GM12878 (cell line): ENCODE measurements around the gene STBD1. TPM values are rescaled to one million over a fixed set of nuclear protein-coding genes. Genes with fewer than 3 reads are reported as not detected.

ENCODE experiments used
- ATAC-seq: fragments of 200-7000 bp; cut with Tn5 transposase; 3 replicates; pipeline ENCODE4 v1.9.1; 2020; ENCODE audit warnings: mild to moderate bottlenecking, moderate library complexity
- BruUV-seq: library from RNA; stranded (reverse); fragments of 400-500 nt; replicated peaks from 2 replicates; lab custom pipeline; 2021; lab: Mats Ljungman, UMichigan
- CTCF ChIA-PET: fragments of 300-600 bp; sonication (Branson Sonifier 250); formaldehyde crosslinking; extraction: SDS; loops from one replicate; lab custom pipeline; 2021; ENCODE audit warnings: inconsistent platforms; lab: Yijun Ruan, JAX
- POLR2A ChIA-PET: fragments of 350-600 bp; formaldehyde crosslinking; extraction: SDS; loops from one replicate; lab custom pipeline; 2021; ENCODE audit warnings: inconsistent platforms; lab: Charles Lee
- RAD21 ChIA-PET: fragments of 300-600 bp; sonication (Branson Sonifier 250); formaldehyde crosslinking; loops from one replicate; lab custom pipeline; 2023; ENCODE audit warnings: antibody characterized with exemption; ENCODE audit not compliant: unreplicated experiment; lab: Charles Lee
- SMC1A ChIA-PET: fragments of 300-600 bp; sonication (Branson Sonifier 250); formaldehyde crosslinking; loops from one replicate; lab custom pipeline; 2023; ENCODE audit not compliant: unreplicated experiment, uncharacterized antibody; lab: Charles Lee
- DNase-seq: peaks from one replicate; pipeline ENCODE4 v3.0.0-alpha.2; 2011; ENCODE audit warnings: low read depth, low spot score
- FAIRE-seq: peaks from 3 replicates; lab custom pipeline; 2011; peaks lifted over from hg19 to GRCh38; lab: Jason Lieb, UNC
- H2AFZ ChIP-seq: 2 replicates; pipeline ENCODE4 v1.6.0; 2011; ENCODE audit warnings: low read depth, low read length, control low read depth; ENCODE audit not compliant: control insufficient read depth
- H3K27ac ChIP-seq: 2 replicates; pipeline ENCODE4 v1.5.1; 2011; ENCODE audit warnings: control low read depth; ENCODE audit not compliant: control insufficient read depth, insufficient read depth
- H3K27me3 ChIP-seq, 2 experiments: replicated peaks in 1 of 2; 2 replicates each; pipeline versions ENCODE4 v1.6.0 to v1.6.1; 2011; ENCODE audit warnings: low read length in 1 of 2; ENCODE audit not compliant: control insufficient read depth in 2 of 2, insufficient read depth in 2 of 2
- H3K36me3 ChIP-seq, 2 experiments: 2 replicates each; pipeline ENCODE4 v1.5.1; 2011; ENCODE audit warnings: low read length in 1 of 2; ENCODE audit not compliant: control insufficient read depth in 2 of 2, insufficient read depth in 2 of 2
- H3K4me1 ChIP-seq: 2 replicates; pipeline ENCODE4 v1.6.1; 2011; ENCODE audit warnings: mild to moderate bottlenecking, low read length, moderate library complexity, mixed read lengths; ENCODE audit not compliant: control insufficient read depth, insufficient read depth
- H3K4me2 ChIP-seq: 2 replicates; pipeline ENCODE4 v1.6.0; 2011; ENCODE audit warnings: control low read depth; ENCODE audit not compliant: control insufficient read depth, insufficient read depth
- H3K4me3 ChIP-seq: fragments of 200-600 bp; sonication (generic); 2 replicates; pipeline ENCODE4 v1.5.1; 2016
- H3K79me2 ChIP-seq: 2 replicates; pipeline ENCODE4 v1.6.0; 2011; ENCODE audit warnings: low read length; ENCODE audit not compliant: control insufficient read depth, insufficient read depth
- H3K9ac ChIP-seq: 2 replicates; pipeline ENCODE4 v1.8.0; 2011; ENCODE audit warnings: low read length, control low read depth, mixed read lengths; ENCODE audit not compliant: control insufficient read depth, insufficient read depth
- H3K9me3 ChIP-seq: replicated peaks from 3 replicates; pipeline ENCODE4 v1.5.1; 2011; ENCODE audit warnings: mild to moderate bottlenecking, low read length; ENCODE audit not compliant: control insufficient read depth, insufficient read depth
- H4K20me1 ChIP-seq: 2 replicates; pipeline ENCODE4 v1.6.0; 2011; ENCODE audit not compliant: control insufficient read depth, insufficient read depth
- ESRRA ChIP-seq: IDR thresholded peaks from 2 replicates; pipeline ENCODE4 v1.6.1; 2012; ENCODE audit warnings: mild to moderate bottlenecking, low read length, improper control_type of control experiment
- NR2C2 ChIP-seq: IDR thresholded peaks from 2 replicates; pipeline ENCODE4 v1.6.1; 2011; ENCODE audit warnings: borderline replicate concordance, low read depth; ENCODE audit not compliant: control insufficient read depth, insufficient read length
- NR2F1 ChIP-seq: fragments of 450-650 bp; conservative IDR thresholded peaks from 2 replicates; pipeline ENCODE4 v1.6.1; 2017; ENCODE audit warnings: mild to moderate bottlenecking
- RAD21 ChIP-seq: IDR thresholded peaks from 2 replicates; pipeline ENCODE4 v1.6.1; 2011; ENCODE audit warnings: mild to moderate bottlenecking, low read depth, low read length, moderate library complexity; ENCODE audit not compliant: insufficient read depth
- SMARCA5 ChIP-seq: fragments of 450-650 bp; IDR thresholded peaks from 2 replicates; pipeline ENCODE4 v1.6.1; 2017; ENCODE audit warnings: mild to moderate bottlenecking
- SUZ12 ChIP-seq: fragments of 200-600 bp; sonication (generic); IDR thresholded peaks from one replicate; pipeline ENCODE4 v1.6.1; 2018; ENCODE audit warnings: antibody characterized with exemption, mild to moderate bottlenecking; ENCODE audit not compliant: unreplicated experiment
- WGBS: methylation state at CpG from one replicate; pipeline ENCODE4 v1.1.6; 2016; ENCODE audit warnings: low lambda C conversion rate; ENCODE audit not compliant: insufficient replicate concordance, insufficient coverage; ENCODE audit errors: missing lambda C conversion rate; 5-methylcytosine and 5-hydroxymethylcytosine counted together
- in situ Hi-C: fragments of 300-500 bp; cut with MboI; formaldehyde crosslinking; loops from 9 replicates; pipeline ENCODE4 v1.14.3; 2018; ENCODE audit warnings: mixed read lengths
- intact Hi-C: fragments of 100-400 bp; cut with micrococcal nuclease; formaldehyde crosslinking; loops from one replicate; pipeline ENCODE4 v1.14.2; 2022; ENCODE audit not compliant: unreplicated experiment
- polyA plus RNA-seq, 11 experiments: library from polyadenylated mRNA; depleted of rRNA in 4 of 11; unstranded in 6 of 11; stranded (reverse) in 5 of 11; fragments of >200 nt; fragmentation: Nextera tagmentation in 4 of 11; fragmentation: Illumina TruSeq in 1 of 11; extraction: Ambion mirVana in 4 of 11; extraction: Trizol in 1 of 11; gene quantifications; 1 replicate in 1 of 11; 2 replicates in 10 of 11; pipeline versions ENCODE4 v1.2.1 to v1.2.3, GENCODE V29; 2011 to 2016; ENCODE audit warnings: inconsistent platforms in 2 of 11, missing spikeins in 2 of 11, low read depth in 1 of 11
- total RNA-seq, 4 experiments: library from RNA; depleted of rRNA in 3 of 4; stranded (reverse); fragments of >200 nt in 3 of 4; fragmentation: Illumina TruSeq in 1 of 4; extraction: Trizol in 1 of 4; gene quantifications; 2 replicates each; pipeline versions ENCODE4 v1.2.1 to v1.2.3, GENCODE V29; 2013 to 2021
- TF ChIP-seq, protein P1 (sequence below): IDR thresholded peaks from 2 replicates; pipeline ENCODE4 v1.6.1; 2011; ENCODE audit warnings: mild to moderate bottlenecking, low read depth, low read length, moderate library complexity; ENCODE audit not compliant: insufficient replicate concordance

Gene STBD1
- total and polyA plus RNA-seq, 10 of the 15 experiments (the other 5 are each of a cell fraction or from before 2014, with no cell fraction given): 0.04 to 0.10 (median 0.05) TPM; not detected in 7

DNA sequence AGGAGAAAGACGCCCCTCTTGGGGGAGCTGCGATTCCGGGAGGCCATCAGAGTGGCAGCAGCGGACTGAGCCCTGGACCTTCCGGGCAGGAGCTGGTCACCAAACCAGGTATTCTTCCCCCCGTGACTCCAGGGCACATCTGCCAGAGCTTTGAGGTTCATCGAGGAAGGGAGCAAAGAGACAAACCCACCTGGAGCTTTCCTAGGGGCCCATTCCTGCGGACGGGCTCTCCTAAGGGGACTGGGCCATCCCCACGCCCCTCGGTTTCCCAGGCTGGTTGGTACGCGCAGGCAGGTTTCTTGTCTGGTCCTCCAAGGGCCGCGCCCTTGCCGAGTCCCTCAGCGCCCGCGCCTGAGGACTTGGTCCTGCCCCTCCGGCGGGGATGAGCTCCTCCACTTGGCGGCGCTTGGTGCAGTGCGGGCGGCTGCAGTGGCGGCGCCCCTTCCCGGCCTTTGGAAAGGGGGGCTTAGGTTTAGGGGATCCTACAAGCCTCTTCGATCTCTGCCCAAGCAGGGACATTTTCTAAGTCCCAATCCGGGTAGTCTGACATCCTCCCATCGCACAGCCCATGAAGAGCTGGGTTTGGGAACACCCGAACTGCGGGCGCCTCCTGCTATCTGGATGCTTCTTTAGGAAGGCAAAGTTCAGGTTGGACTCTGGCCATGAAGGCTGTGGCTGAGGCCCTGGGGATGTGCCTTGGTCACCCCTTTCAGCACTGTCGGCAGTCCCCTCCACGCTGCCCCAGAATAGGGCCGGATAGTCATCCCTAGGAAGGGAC, 538 bp downstream of the STBD1 start:
- Histone ChIP-seq H3K4me1 (peaks cover 9% of the 10 kb centered on the region), H4K20me1 (no peaks in the 10 kb centered on the region), H3K36me3 (no peaks in the 10 kb centered on the region), H3K79me2 (no peaks in the 10 kb centered on the region), H3K9ac (peak overlapping the region; percentile 16; the same call in 1 of the 2 replicates), H3K4me2 (peak overlapping the region; percentile 58), H3K4me3 (peak overlapping the region; percentile 65), H3K27ac (no peak overlapping the region), H3K27me3 (peaks cover 7 to 23% of the 10 kb centered on the region in 2 experiments), H2AFZ (peak overlapping the region; percentile 45), H3K9me3 (no peaks in the 10 kb centered on the region; the same call in 2 of the 3 replicates)
- intact Hi-C loops (no loop called here), in situ Hi-C loops (no loop called here)
- FAIRE-seq: no peak
- ChIA-PET CTCF (interaction anchor here (0.9 kb wide), 1 partner anchor 28 kb away, joined by 3 read pairs; no protein-coding TSS in a partner anchor), RAD21 (no interaction called here), POLR2A (no interaction called here), SMC1A (no interaction called here)
- 22% methylated on average over 37 of the region's 37 CpGs for WGBS
- no TSS peak for BruUV-seq
- no peak for ATAC-seq
- no peak for DNase-seq
- TF ChIP-seq, protein P1, sequence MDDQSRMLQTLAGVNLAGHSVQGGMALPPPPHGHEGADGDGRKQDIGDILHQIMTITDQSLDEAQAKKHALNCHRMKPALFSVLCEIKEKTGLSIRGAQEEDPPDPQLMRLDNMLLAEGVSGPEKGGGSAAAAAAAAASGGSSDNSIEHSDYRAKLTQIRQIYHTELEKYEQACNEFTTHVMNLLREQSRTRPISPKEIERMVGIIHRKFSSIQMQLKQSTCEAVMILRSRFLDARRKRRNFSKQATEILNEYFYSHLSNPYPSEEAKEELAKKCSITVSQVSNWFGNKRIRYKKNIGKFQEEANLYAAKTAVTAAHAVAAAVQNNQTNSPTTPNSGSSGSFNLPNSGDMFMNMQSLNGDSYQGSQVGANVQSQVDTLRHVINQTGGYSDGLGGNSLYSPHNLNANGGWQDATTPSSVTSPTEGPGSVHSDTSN: no peak
- TF ChIP-seq RAD21 (0 out of 2 replicates have a peak, but pooled peaks have one; percentile 5), NR2F1 (no peak)

DNA sequence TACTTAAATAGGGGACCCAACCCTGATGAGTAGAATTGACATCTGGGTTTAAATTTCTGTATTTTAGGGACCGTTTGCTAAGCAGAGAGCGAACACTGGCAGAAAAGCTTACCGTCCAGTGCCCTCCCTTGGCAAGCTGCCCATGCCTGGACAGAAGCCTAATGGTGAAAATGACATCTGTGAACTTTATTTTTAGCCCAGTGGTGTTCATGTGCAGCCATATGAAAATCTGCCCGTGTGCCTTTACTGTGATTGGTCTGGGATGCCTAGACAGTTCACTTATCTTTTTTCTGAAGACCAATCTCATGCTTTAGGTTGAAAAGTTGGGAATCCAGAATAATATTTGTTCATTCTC, 1.1 kb downstream of the STBD1 start:
- Histone ChIP-seq H3K4me2 (no peak overlapping the region), H3K36me3 (no peaks in the 10 kb centered on the region), H4K20me1 (no peaks in the 10 kb centered on the region), H3K4me1 (peaks cover 6% of the 10 kb centered on the region; the same call in 1 of the 2 replicates), H3K27ac (no peak overlapping the region), H3K4me3 (no peak overlapping the region), H2AFZ (no peak overlapping the region), H3K27me3 (peaks cover 7 to 23% of the 10 kb centered on the region in 2 experiments), H3K9ac (no peak overlapping the region), H3K79me2 (no peaks in the 10 kb centered on the region), H3K9me3 (no peaks in the 10 kb centered on the region; the same call in 2 of the 3 replicates)
- ChIA-PET POLR2A (no interaction called here), RAD21 (no interaction called here), CTCF (interaction anchor here (0.9 kb wide), 1 partner anchor 29 kb away, joined by 3 read pairs; no protein-coding TSS in a partner anchor), SMC1A (no interaction called here)
- intact Hi-C loops: no loop called here
- 30% methylated on average over 4 of the region's 4 CpGs for WGBS
- in situ Hi-C loops: no loop called here
- ATAC-seq: no peak
- BruUV-seq: no TSS peak
- FAIRE-seq: no peak
- TF ChIP-seq NR2C2: no peak
- TF ChIP-seq SMARCA5: no peak
- no peak for TF ChIP-seq ESRRA
- TF ChIP-seq SUZ12: no peak
- no peak for DNase-seq
